ENCODE measurements around the gene EML2. TPM values are rescaled to one million over a fixed set of nuclear protein-coding genes. Genes with fewer than 3 reads are reported as not detected.
A peak's percentile ranks its signal among the peaks of the same experiment; 100 is the strongest.

Gene EML2
- total and polyA plus RNA-seq, 2 of the 8 experiments (the other 6 are each of a cell fraction or from before 2014, with no cell fraction given) = 28.8 to 29.4 TPM

- TF ChIP-seq PHF8 (conservative IDR thresholded peaks at IDR 0.05; ENCODE audit: low read depth, low read length) (0 out of 2 replicates have a peak, but pooled peaks have one; percentile 21), POLR2AphosphoS5 (IDR thresholded peaks at IDR 0.05; ENCODE audit: low read depth, low read length) (no peak), YY1 (IDR thresholded peaks at IDR 0.05; ENCODE audit: low read depth, low read length) (peak; percentile 75), POU5F1 (IDR thresholded peaks at IDR 0.05; ENCODE audit: low read depth, low read length) (0 out of 2 replicates have a peak, but pooled peaks have one; percentile 18), KDM1A (IDR thresholded peaks at IDR 0.05; ENCODE audit: borderline replicate concordance, low read length) (peak; percentile 100), SIX5 (IDR thresholded peaks at IDR 0.05; ENCODE audit: low read depth, low read length) (no peak), BCL11A (IDR thresholded peaks at IDR 0.05; ENCODE audit: low read depth in 2 of 2, low read length in 2 of 2) (no peak), JUN (IDR thresholded peaks at IDR 0.05; ENCODE audit: low read depth, low read length) (0 out of 2 replicates have a peak, but pooled peaks have one; percentile 45), RXRA (IDR thresholded peaks at IDR 0.05; ENCODE audit: insufficient read depth, low read depth, low read length) (no peak), CTCF (IDR thresholded peaks at IDR 0.05; ENCODE audit: control extremely low read depth in 1 of 3, insufficient read depth in 1 of 3, low read depth in 1 of 3, low read length in 3 of 3) (no peak), RFX5 (IDR thresholded peaks at IDR 0.05; ENCODE audit: borderline replicate concordance, low read depth, low read length) (peak; percentile 64; the same call in 1 of the 2 replicates), HDAC6 (IDR thresholded peaks at IDR 0.05; ENCODE audit: low read depth, low read length) (no peak), USF2 (IDR thresholded peaks at IDR 0.05; ENCODE audit: low read length) (no peak), KDM4A (IDR thresholded peaks at IDR 0.05; ENCODE audit: low read depth, low read length, severe bottlenecking) (no peak), CHD2 (IDR thresholded peaks at IDR 0.05; ENCODE audit: low read length) (peak; percentile 80), TEAD4 (IDR thresholded peaks at IDR 0.05; ENCODE audit: low read depth, low read length) (no peak), BACH1 (IDR thresholded peaks at IDR 0.05; ENCODE audit: low read length) (no peak), RNF2 (IDR thresholded peaks at IDR 0.05; ENCODE audit: borderline replicate concordance, low read depth, low read length, missing control alignments, poor library complexity, severe bottlenecking) (no peak), MAX (IDR thresholded peaks at IDR 0.05) (peak; percentile 88), SUZ12 (IDR thresholded peaks at IDR 0.05; ENCODE audit: low read length) (no peak), TBP (IDR thresholded peaks at IDR 0.05; ENCODE audit: low read depth, low read length) (no peak)
Observed at GRCh38 chr19:45645631-45646344, 6.6 kb upstream of the EML2 start (continued).

Data from H1 (cell line).